GM06990 (cell line): ENCODE results near the gene GLYAT.

ENCODE experiments used
- DNase-seq: peaks from one replicate; pipeline ENCODE4 v3.0.0-alpha.2; 2011; ENCODE audit not compliant: insufficient read length; ENCODE audit errors: extremely low read depth
- H3K27me3 ChIP-seq: replicated peaks from 2 replicates; pipeline ENCODE4 v1.6.0; 2011; ENCODE audit warnings: low read length; ENCODE audit not compliant: control insufficient read depth, insufficient read depth
- H3K36me3 ChIP-seq: 2 replicates; pipeline ENCODE4 v1.5.1; 2011; ENCODE audit warnings: low read length; ENCODE audit not compliant: control insufficient read depth, insufficient read depth
- H3K4me3 ChIP-seq: replicated peaks from 2 replicates; pipeline ENCODE4 v1.5.1; 2011; ENCODE audit warnings: low read depth, mild to moderate bottlenecking, control low read depth, low read length
- TF ChIP-seq, protein P1 (sequence below): IDR thresholded peaks from 2 replicates; pipeline ENCODE4 v1.5.1; 2011; ENCODE audit warnings: low read length, control low read depth, mild to moderate bottlenecking, inconsistent platforms; ENCODE audit not compliant: insufficient read depth, poor library complexity, severe bottlenecking

GLYAT gene

GRCh38 chr11:58770166-58770565, 38.4 kb upstream of the GLYAT start:
- TF ChIP-seq, protein P1, sequence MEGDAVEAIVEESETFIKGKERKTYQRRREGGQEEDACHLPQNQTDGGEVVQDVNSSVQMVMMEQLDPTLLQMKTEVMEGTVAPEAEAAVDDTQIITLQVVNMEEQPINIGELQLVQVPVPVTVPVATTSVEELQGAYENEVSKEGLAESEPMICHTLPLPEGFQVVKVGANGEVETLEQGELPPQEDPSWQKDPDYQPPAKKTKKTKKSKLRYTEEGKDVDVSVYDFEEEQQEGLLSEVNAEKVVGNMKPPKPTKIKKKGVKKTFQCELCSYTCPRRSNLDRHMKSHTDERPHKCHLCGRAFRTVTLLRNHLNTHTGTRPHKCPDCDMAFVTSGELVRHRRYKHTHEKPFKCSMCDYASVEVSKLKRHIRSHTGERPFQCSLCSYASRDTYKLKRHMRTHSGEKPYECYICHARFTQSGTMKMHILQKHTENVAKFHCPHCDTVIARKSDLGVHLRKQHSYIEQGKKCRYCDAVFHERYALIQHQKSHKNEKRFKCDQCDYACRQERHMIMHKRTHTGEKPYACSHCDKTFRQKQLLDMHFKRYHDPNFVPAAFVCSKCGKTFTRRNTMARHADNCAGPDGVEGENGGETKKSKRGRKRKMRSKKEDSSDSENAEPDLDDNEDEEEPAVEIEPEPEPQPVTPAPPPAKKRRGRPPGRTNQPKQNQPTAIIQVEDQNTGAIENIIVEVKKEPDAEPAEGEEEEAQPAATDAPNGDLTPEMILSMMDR: no peak
- H3K36me3 ChIP-seq: no peaks in the 10 kb centered on the region
- no peak overlapping the region for H3K4me3 ChIP-seq
- no peaks in the 10 kb centered on the region for H3K27me3 ChIP-seq
- DNase-seq: no peak

DNA sequence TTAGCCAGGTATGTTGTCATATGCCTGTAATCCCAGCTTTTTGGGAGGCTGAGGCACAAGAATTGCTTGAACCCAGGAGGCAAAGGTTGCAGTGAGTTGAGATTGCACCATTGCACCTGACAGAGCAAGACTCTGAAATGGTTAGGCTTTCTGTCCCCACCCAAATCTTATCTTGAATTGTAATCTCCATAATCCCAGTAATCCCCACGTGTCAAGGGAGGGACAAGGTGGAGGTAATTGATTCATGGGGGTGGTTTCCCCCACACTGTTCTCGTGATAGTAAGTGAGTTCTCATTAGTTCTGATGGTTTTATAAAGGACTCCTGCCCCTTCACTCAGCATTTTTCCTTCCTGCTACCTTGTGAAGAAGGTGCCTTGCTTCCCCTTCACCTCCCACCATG, 37.6 kb upstream of the GLYAT start:
- Histone ChIP-seq H3K4me3 (no peak overlapping the region), H3K27me3 (no peaks in the 10 kb centered on the region), H3K36me3 (no peaks in the 10 kb centered on the region)
- TF ChIP-seq, protein P1: no peak
- no peak for DNase-seq

DNA sequence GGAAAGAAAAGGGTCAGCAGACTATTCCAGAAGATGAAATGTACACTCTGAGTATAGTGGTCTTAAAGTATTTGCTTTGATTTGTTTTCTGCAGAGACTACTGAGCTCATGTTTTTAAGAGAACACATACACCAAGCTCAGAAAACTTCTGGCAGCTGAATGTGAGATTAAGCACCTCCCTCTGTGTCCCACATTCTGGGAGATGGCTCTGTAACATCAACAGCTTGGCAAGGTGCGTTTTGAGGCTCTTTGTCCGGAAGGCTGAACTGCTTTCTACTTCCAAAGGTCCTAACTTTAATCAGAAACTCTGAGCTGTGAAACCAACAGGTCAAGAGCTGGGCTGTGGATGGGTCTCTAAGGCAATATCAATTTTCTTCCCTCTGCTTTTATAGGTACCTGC, 36.4 kb upstream of the GLYAT start:
- TF ChIP-seq, protein P1: no peak

DNA sequence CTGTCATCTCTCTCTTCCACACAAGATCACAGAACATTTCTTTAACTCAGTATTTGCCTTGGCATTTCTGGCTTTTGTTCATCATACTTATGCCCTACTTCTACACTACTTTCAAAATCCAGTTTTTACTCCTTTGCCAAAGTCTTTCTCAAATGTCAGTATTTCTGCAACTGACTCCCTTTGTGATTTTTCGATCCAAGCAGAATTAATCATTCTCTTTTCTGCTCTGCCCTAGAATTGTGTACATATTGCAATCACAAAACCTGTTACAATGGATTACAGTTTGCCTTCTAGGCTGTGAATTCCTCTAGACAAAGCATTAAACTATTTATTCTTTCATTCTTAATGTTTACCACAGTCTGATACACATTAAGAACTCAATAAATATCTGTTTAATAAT, 33.3 kb upstream of the GLYAT start:
- no peak for DNase-seq
- Histone ChIP-seq H3K27me3 (no peaks in the 10 kb centered on the region), H3K36me3 (no peaks in the 10 kb centered on the region), H3K4me3 (no peak overlapping the region)
- TF ChIP-seq, protein P1: no peak

More for the DNA sequence above, 36.4 kb upstream of the GLYAT start:
- H3K4me3 ChIP-seq: no peak overlapping the region
- no peak for DNase-seq
- H3K36me3 ChIP-seq: no peaks in the 10 kb centered on the region
- H3K27me3 ChIP-seq: no peaks in the 10 kb centered on the region

DNA sequence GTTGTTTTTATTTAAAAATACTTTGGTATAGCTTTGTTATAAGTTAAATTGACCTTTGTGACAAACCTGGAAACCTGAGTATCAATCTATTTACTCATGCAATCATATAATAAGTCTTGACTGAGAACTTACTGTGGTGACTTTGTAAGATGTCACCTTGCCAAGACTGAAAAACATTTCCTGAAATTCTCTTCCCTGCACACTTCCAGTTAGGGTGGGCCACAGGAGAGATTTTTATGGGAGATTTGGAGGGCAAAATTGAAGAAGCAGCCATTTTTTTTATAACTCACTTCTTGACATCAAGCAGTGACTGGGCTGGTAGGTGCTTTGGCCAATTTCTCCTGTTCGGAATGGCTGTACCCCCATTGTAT, 31.4 kb upstream of the GLYAT start:
- Histone ChIP-seq H3K27me3 (no peaks in the 10 kb centered on the region), H3K36me3 (no peaks in the 10 kb centered on the region), H3K4me3 (no peak overlapping the region)
- TF ChIP-seq, protein P1: no peak
- no peak for DNase-seq
